H54 (cell line): ENCODE results near the gene CDCA4.

Experiments used
- DNase-seq: peaks from one replicate; pipeline ENCODE4 v3.0.0; 2011; ENCODE audit warnings: low spot score, mixed read lengths; ENCODE audit not compliant: insufficient read length
- FAIRE-seq: peaks from 3 replicates; lab custom pipeline; 2011; peaks lifted over from hg19 to GRCh38; lab: Jason Lieb, UNC
- POLR2A ChIP-seq: IDR thresholded peaks from 2 replicates; pipeline ENCODE4 v1.6.1; 2011; ENCODE audit warnings: low read depth, mild to moderate bottlenecking, low read length

The CDCA4 gene

GRCh38 chr14:105019861-105020814, 745 bp downstream of the CDCA4 start:
- FAIRE-seq = no peak
- TF ChIP-seq POLR2A = no peak
- DNase-seq = no peak

GRCh38 chr14:105018414-105018813, 2.5 kb downstream of the CDCA4 start:
- no peak for FAIRE-seq
- no peak for TF ChIP-seq POLR2A
- DNase-seq = no peak

GRCh38 chr14:105015905-105016304, 5.0 kb downstream of the CDCA4 start:
- TF ChIP-seq POLR2A = no peak
- DNase-seq = no peak
- no peak for FAIRE-seq

- no peak for FAIRE-seq
- DNase-seq = no peak
- no peak for TF ChIP-seq POLR2A
Measured at GRCh38 chr14:105015242-105015641, 5.6 kb downstream of the CDCA4 start.

- FAIRE-seq (no peak), DNase-seq (no peak)
- TF ChIP-seq POLR2A = no peak
Measured at GRCh38 chr14:105014631-105015030, 6.3 kb downstream of the CDCA4 start.

DNA sequence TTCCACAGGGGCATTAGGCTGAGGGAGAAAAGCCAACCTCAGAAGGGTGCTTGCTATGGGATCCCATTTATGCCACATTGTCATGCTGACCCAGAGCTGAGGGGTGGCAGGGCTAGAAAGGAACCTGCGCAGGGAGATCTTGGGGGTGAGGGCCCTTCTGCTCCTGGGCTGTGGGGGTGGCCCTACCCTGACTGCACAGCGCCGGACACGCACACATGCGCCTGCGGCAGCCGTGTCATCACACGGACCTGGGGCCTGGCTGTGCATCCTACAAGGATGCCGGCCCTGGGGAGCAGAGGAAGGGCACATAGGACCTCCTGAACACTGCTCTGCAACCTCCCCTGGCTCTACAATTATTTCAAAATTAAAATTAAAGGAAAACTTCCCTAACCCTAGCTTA, 6.9 kb downstream of the CDCA4 start:
- DNase-seq (no peak), FAIRE-seq (no peak)

GRCh38 chr14:105013150-105013785, 7.6 kb downstream of the CDCA4 start:
- no peak for TF ChIP-seq POLR2A
- no peak for FAIRE-seq
- no peak for DNase-seq

More for the DNA sequence above, 6.9 kb downstream of the CDCA4 start:
- no peak for TF ChIP-seq POLR2A

DNA sequence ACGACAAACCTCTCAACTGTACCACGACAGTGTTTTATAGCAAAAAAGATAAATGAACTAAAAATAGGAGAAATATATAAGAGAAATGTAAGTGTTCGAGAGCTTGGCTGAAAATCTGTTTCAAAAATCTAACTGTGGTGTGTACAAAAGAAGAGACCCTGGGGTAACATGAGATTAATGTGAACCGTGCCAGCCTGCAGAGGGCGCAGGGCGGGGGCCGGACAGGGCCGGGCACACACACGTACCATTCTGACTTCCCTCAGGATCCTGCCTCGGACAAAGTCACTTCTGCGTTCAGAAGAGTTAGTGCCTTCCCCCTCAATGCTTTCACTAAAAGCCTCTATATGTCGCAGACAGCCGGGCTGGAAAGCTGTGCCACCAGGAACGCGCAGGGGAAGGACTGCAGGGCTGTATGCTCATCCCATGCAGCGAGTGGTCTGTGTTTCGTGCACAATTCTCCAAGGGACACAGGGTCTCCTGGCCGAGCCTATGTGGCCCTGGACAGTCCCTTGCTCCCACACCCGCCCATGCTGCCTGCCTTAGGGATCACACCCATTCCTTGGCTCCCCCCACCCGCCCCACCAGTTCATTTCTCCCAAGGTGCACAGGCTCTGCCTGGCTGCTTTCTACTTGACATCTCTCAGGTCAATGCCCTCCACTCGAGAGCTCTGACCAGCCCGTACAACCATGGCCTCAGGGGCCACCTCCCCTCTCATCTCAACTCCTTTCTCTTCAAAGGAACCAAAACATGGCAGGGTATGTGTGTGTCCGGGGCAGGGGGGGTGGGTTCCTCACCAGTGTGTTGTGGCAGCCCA, 8.5 kb downstream of the CDCA4 start:
- TF ChIP-seq POLR2A = no peak
- no peak for FAIRE-seq
- DNase-seq = no peak

GRCh38 chr14:105011312-105011990, 9.4 kb downstream of the CDCA4 start:
- no peak for DNase-seq
- no peak for TF ChIP-seq POLR2A
- no peak for FAIRE-seq

DNA sequence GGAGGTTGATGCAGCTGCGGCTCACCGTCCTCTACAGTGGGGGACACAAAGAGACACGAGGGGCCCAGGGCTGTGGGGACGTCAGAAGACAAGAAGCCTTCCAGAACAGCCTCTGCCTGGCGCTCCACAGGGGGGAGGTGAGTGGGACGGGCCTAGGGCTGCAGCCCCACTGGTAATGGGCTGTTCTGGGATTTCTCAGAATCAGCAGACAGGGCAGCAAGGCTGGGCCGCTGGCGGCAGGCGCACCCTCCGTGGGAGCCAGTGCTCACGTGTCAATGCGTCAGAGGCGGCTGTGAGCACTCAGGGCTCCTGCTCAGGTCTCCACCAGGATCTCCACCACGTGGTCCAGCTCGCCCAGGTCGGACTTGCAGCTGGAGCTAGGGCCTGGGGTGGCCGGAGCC, 10.0 kb downstream of the CDCA4 start:
- DNase-seq (no peak), FAIRE-seq (no peak)
- no peak for TF ChIP-seq POLR2A

DNA sequence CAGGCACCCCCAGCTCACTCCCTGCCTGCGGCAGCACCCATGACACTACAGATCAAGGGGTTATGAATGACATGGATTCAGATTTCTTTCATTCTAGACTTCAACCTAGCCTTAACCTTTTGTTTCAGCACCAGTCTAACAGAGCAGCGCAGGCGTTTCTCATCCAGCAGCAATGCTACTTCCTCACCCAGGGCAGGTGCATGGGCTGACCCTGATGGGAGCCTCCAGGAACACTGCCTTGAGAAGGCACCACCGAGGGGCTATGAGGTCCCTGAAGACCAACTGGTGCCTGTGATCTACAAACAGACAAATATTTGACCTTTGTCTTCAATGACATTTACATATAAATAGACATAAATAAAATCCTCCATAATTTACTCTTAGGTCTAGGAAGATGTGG, 10.8 kb downstream of the CDCA4 start:
- DNase-seq (no peak), FAIRE-seq (no peak)
- no peak for TF ChIP-seq POLR2A

DNA sequence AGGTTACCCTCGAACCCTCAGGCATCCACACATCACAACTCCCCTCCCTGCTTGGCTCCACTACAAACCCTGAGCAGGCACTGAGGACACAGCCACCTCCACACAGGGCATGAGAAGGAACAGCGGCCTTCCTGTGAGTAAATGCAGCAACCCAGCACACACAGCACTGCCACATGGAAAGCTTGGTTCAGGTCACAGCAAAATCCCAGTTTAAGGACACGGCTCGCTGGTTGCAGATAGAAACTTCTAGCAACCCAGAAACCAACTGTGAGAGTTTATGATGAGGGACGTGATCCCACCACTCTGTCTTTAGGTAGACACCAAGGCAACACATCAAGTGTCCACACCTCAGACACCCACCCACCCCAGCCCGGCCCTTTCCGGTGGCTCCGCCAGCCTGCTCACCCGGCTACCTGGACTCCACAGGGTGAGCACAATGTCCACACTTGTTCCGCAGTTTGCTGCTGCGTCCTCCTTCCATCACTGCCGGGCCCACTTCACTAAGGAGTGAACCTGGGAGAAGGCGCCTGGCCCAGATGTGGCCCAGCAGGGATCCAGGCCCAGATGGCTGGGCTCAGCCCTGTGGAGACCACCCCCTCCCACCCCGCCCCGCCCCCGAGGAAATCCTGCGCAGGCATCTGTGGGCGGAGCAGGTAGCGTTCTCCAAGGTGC, 13.2 kb downstream of the CDCA4 start:
- no peak for TF ChIP-seq POLR2A

GRCh38 chr14:105006831-105007592, 13.9 kb downstream of the CDCA4 start:
- DNase-seq (no peak), FAIRE-seq (no peak)
- no peak for TF ChIP-seq POLR2A

More for the DNA sequence above, 13.2 kb downstream of the CDCA4 start:
- FAIRE-seq (no peak), DNase-seq (no peak)
